Activated CD4-positive, alpha-beta T cell treated with anti-CD3 and anti-CD28 coated beads, Interleukin-2, amount 50 U/mL, for 4 hours (primary cell): Measurements from ENCODE around the gene FCAMR.
"Not testable (repeated sequence)": the region's sequence is repeated elsewhere in the genome, so short reads cannot be mapped to it uniquely, and the experiment has no call there.

Source experiments
- DNase-seq, 2 experiments: peaks; one replicate each; pipeline ENCODE4 v3.0.0-alpha.2; 2020

The FCAMR gene

GRCh38 chr1:206930210-206930798 is 40.0 kb downstream of the FCAMR start:
- DNase-seq = no peak

- no peak for DNase-seq
These were observed 40.7 kb downstream of the FCAMR start for GRCh38 chr1:206929524-206929923.

GRCh38 chr1:206926286-206926685 is 44.0 kb downstream of the FCAMR start:
- no peak for DNase-seq

- peak in 1 of 2 experiments; percentile 30 for DNase-seq
These were observed 45.0 kb downstream of the FCAMR start for GRCh38 chr1:206925106-206925736.

- DNase-seq = no peak
These were observed 45.6 kb downstream of the FCAMR start for GRCh38 chr1:206924592-206925105.

GRCh38 chr1:206923961-206924557 is 46.2 kb downstream of the FCAMR start:
- not testable (repeated sequence) for DNase-seq

- DNase-seq = peak; percentile 58 to 60
These were observed 47.0 kb downstream of the FCAMR start for GRCh38 chr1:206923009-206923960.

GRCh38 chr1:206922524-206922923 is 47.7 kb downstream of the FCAMR start:
- DNase-seq = no peak

- no peak for DNase-seq
These were observed 48.4 kb downstream of the FCAMR start, which contains the start of gene FCMR for GRCh38 chr1:206921772-206922265. Gene FCMR, minus strand, starts transcription at chr1:206921941. Its CDS starts 87 bp downstream, at chr1:206921854.

- no peak for DNase-seq
These were observed 52.2 kb downstream of the FCAMR start for GRCh38 chr1:206918076-206918475.

- DNase-seq = no peak
These were observed 54.1 kb downstream of the FCAMR start for GRCh38 chr1:206916000-206916709.

GRCh38 chr1:206915030-206915735 is 55.1 kb downstream of the FCAMR start:
- no peak for DNase-seq

- DNase-seq = no peak
These were observed 56.3 kb downstream of the FCAMR start for GRCh38 chr1:206913766-206914537.

- peak; percentile 49 to 50 for DNase-seq
These were observed 57.7 kb downstream of the FCAMR start for GRCh38 chr1:206912445-206913095.

GRCh38 chr1:206911064-206911663 is 59.1 kb downstream of the FCAMR start:
- no peak for DNase-seq

- DNase-seq = no peak
These were observed 60.4 kb downstream of the FCAMR start for GRCh38 chr1:206909883-206910318.

GRCh38 chr1:206909161-206909882 is 60.9 kb downstream of the FCAMR start:
- peak; percentile 41 to 43 for DNase-seq

GRCh38 chr1:206908038-206908437 is 62.2 kb downstream of the FCAMR start:
- DNase-seq = no peak
